Mucosa of descending colon (tissue), 3 donors: Measurements from ENCODE around the gene MYO10. TPM values are rescaled to one million over a fixed set of nuclear protein-coding genes. Genes with fewer than 3 reads are reported as not detected.
"Not testable (repeated sequence)": the region's sequence is repeated elsewhere in the genome, so short reads cannot be mapped to it uniquely, and the experiment has no call there.

Experiments
- ATAC-seq: fragments of 200-7000 bp; cut with Tn5 transposase; one replicate; pipeline ENCODE4 v1.9.1; 2020; ENCODE audit warnings: mild to moderate bottlenecking, moderate library complexity
- DNase-seq, 3 donors: peaks; one replicate each; pipeline ENCODE4 v3.0.0-alpha.2; 2020
- H3K36me3 ChIP-seq: fragments of 200-600 bp; one replicate; pipeline ENCODE4 v1.8.0; 2021; ENCODE audit warnings: low read depth, mild to moderate bottlenecking
- H3K4me1 ChIP-seq: fragments of 200-600 bp; one replicate; pipeline ENCODE4 v1.8.0; 2021; ENCODE audit warnings: low read depth, mild to moderate bottlenecking
- H3K4me3 ChIP-seq: fragments of 200-600 bp; one replicate; pipeline ENCODE4 v1.8.0; 2021; ENCODE audit warnings: mild to moderate bottlenecking
- H3K9me3 ChIP-seq: fragments of 200-600 bp; one replicate; pipeline ENCODE4 v1.8.0; 2021; ENCODE audit warnings: mild to moderate bottlenecking
- CTCF ChIP-seq: fragments of 200-600 bp; IDR thresholded peaks from one replicate; pipeline ENCODE4 v1.8.0; 2022; ENCODE audit warnings: antibody characterized with exemption, mild to moderate bottlenecking
- intact Hi-C, 2 donors: fragments of 100-400 bp; cut with DNase I in 1 of 2; cut with micrococcal nuclease in 1 of 2; formaldehyde crosslinking; loops; one replicate each; pipeline versions ENCODE4 v1.11.0 to v1.11.1; 2022; cut with DNase I, micrococcal nuclease
- total RNA-seq, 3 donors: library from RNA; stranded (reverse); fragmentation: NEBNext Ultra II Directional in 2 of 3; extraction: Animal tissue kit (Norgen Biotek cat#: 25700) in 2 of 3; gene quantifications; one replicate each; pipeline versions ENCODE4 v1.2.1 to v1.2.4, GENCODE V29; 2021 to 2023
- donor health status: DM: no; HTN: no; CAD: no; lungs with moderate emphysema.
- donor health status: DM: no; HTN: no; CAD: no.
- donor health status: DM: no; HTN: yes; CAD: no.

The MYO10 gene
- total RNA-seq, 3 donors from 2014 or later, result 29.4 to 87.8 (median 61.3) TPM

DNA sequence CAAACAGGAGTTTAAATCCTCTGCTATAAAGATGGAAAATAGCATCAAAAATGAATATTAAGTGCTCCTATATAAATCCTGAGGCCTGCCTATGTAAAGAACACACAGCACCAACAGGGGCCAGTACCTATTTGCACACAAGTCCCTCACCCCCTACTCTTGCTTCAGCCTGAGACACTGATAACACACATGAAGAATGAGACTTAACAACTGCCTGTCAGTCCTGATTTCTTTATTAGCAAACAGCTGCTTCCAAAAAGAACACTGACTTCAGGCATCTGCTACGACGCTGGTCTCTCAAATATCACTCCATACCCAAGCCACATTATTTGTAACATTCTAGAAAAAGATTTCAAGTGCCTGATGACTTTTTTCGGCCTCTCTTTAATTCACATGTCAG is 55.5 kb downstream of the MYO10 start:
- no peak for TF ChIP-seq CTCF
- Histone ChIP-seq H3K36me3 (no peaks in the 10 kb centered on the region), H3K9me3 (no peaks in the 10 kb centered on the region), H3K4me3 (no peak overlapping the region), H3K4me1 (peaks cover 52% of the 10 kb centered on the region)
- DNase-seq, result no peak
- intact Hi-C loops, result no loop called here
- no peak for ATAC-seq

DNA sequence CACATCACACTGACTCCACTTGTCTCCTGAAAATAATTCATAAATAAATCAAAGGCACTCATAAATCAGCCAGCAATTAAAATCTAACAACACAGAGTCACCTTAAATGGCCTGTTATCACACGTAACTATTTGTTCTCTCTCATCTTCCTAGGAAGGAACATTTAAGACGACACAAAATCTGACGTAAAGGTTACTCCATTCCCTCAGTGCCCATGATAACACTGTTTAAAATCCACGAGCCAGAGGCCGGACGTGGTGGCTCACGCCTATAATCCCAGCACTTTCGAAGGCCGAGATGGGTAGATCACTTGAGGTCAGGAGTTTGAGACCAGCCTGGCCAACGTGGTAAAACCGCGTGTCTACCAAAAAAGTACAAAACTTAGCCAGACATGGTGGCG is 56.4 kb downstream of the MYO10 start:
- intact Hi-C loops, result no loop called here
- H3K36me3 ChIP-seq, result no peaks in the 10 kb centered on the region
- H3K9me3 ChIP-seq, result no peaks in the 10 kb centered on the region
- DNase-seq (no peak), ATAC-seq (peak; percentile 4)
- H3K4me3 ChIP-seq, result no peak overlapping the region
- H3K4me1 ChIP-seq, result peaks cover 44% of the 10 kb centered on the region
- no peak for TF ChIP-seq CTCF

- no peak for TF ChIP-seq CTCF
- intact Hi-C loops, result no loop called here
- Histone ChIP-seq H3K9me3 (no peaks in the 10 kb centered on the region), H3K4me1 (peaks cover 40% of the 10 kb centered on the region), H3K36me3 (no peaks in the 10 kb centered on the region), H3K4me3 (no peak overlapping the region)
- no peak for DNase-seq
- peak; percentile 26 for ATAC-seq
Measured at GRCh38 chr5:16879191-16879590, 56.9 kb downstream of the MYO10 start.

GRCh38 chr5:16877267-16877935 is 58.7 kb downstream of the MYO10 start:
- DNase-seq (no peak), ATAC-seq (no peak)
- Histone ChIP-seq H3K9me3 (no peaks in the 10 kb centered on the region), H3K4me1 (peaks cover 25% of the 10 kb centered on the region), H3K36me3 (no peaks in the 10 kb centered on the region), H3K4me3 (no peak overlapping the region)
- intact Hi-C loops, result no loop called here
- no peak for TF ChIP-seq CTCF

- H3K4me3 ChIP-seq, H3K36me3 ChIP-seq, H3K9me3 ChIP-seq, ATAC-seq, intact Hi-C loops, DNase-seq: not testable (repeated sequence)
- peaks cover 12% of the 10 kb centered on the region for H3K4me1 ChIP-seq
Measured at GRCh38 chr5:16874424-16874823, 61.7 kb downstream of the MYO10 start.

GRCh38 chr5:16871746-16872339 is 64.2 kb downstream of the MYO10 start:
- no peak for DNase-seq
- Histone ChIP-seq H3K36me3 (no peaks in the 10 kb centered on the region), H3K9me3 (no peaks in the 10 kb centered on the region), H3K4me1 (peaks cover 8% of the 10 kb centered on the region), H3K4me3 (no peak overlapping the region)
- intact Hi-C loops, result no loop called here
- ATAC-seq, result peak; percentile 29
- no peak for TF ChIP-seq CTCF
